Hindlimb muscle (tissue), 1 donor: Measurements from ENCODE around the gene ANKS3. TPM values are rescaled to one million over a fixed set of nuclear protein-coding genes. Genes with fewer than 3 reads are reported as not detected.

Experiments
- DNase-seq: peaks from one replicate; pipeline ENCODE4 v3.0.0-alpha.2; 2013
- polyA plus RNA-seq: library from polyadenylated mRNA; unstranded; fragments of 120-200 nt; gene quantifications from one replicate; pipeline ENCODE4 v1.2.1, GENCODE V29; 2013; ENCODE audit not compliant: insufficient read length

The ANKS3 gene
- polyA plus RNA-seq, 1 donor, result 16.6 TPM

GRCh38 chr16:4666537-4667202 lies 67.4 kb downstream of the ANKS3 start:
- DNase-seq, result no peak

- no peak for DNase-seq
Measured at GRCh38 chr16:4664538-4665418, 69.3 kb downstream of the ANKS3 start.

- DNase-seq, result peak; percentile 48
Measured at GRCh38 chr16:4663777-4664465, 70.2 kb downstream of the ANKS3 start.

GRCh38 chr16:4663465-4663776 lies 70.7 kb downstream of the ANKS3 start:
- no peak for DNase-seq

- DNase-seq, result no peak
Measured at GRCh38 chr16:4661661-4662060, 72.4 kb downstream of the ANKS3 start.

GRCh38 chr16:4660454-4661007 lies 73.5 kb downstream of the ANKS3 start:
- DNase-seq, result no peak

- DNase-seq, result no peak
Measured at GRCh38 chr16:4659363-4660353, 74.4 kb downstream of the ANKS3 start.

- DNase-seq, result no peak
Measured at GRCh38 chr16:4656695-4657686, 77.1 kb downstream of the ANKS3 start.

- no peak for DNase-seq
Measured at GRCh38 chr16:4656221-4656620, 77.8 kb downstream of the ANKS3 start.

GRCh38 chr16:4655801-4656200 lies 78.3 kb downstream of the ANKS3 start:
- DNase-seq, result no peak

- DNase-seq, result no peak
Measured at GRCh38 chr16:4654964-4655590, 79.0 kb downstream of the ANKS3 start.

GRCh38 chr16:4654011-4654963 lies 79.8 kb downstream of the ANKS3 start:
- DNase-seq, result no peak

GRCh38 chr16:4652561-4652960 lies 81.5 kb downstream of the ANKS3 start:
- DNase-seq, result no peak

GRCh38 chr16:4651827-4652226 lies 82.2 kb downstream of the ANKS3 start:
- DNase-seq, result no peak

GRCh38 chr16:4650443-4651074 lies 83.5 kb downstream of the ANKS3 start:
- peak; percentile 19 for DNase-seq

- DNase-seq, result no peak
Measured at GRCh38 chr16:4649744-4650442, 84.2 kb downstream of the ANKS3 start.

- DNase-seq, result no peak
Measured at GRCh38 chr16:4648917-4649316, 85.2 kb downstream of the ANKS3 start.

GRCh38 chr16:4647644-4647980 lies 86.5 kb downstream of the ANKS3 start:
- DNase-seq, result no peak
